Muscle of leg (tissue), 11 donors: Measurements from ENCODE around the gene YDJC. TPM values are rescaled to one million over a fixed set of nuclear protein-coding genes. Genes with fewer than 3 reads are reported as not detected.

Source experiments
- DNase-seq: peaks from one replicate; pipeline ENCODE4 v3.0.0; 2013
- H3K27ac ChIP-seq: one replicate; pipeline ENCODE4 v1.5.1; 2013; ENCODE audit warnings: mild to moderate bottlenecking, low read length, control low read depth
- H3K27me3 ChIP-seq: one replicate; pipeline ENCODE4 v1.6.1; 2013; ENCODE audit warnings: low read length; ENCODE audit not compliant: control insufficient read depth, insufficient read depth
- H3K36me3 ChIP-seq: one replicate; pipeline ENCODE4 v1.6.1; 2013; ENCODE audit warnings: low read length; ENCODE audit not compliant: control insufficient read depth, insufficient read depth
- H3K4me1 ChIP-seq: one replicate; pipeline ENCODE4 v1.6.1; 2013; ENCODE audit warnings: low read length; ENCODE audit not compliant: control insufficient read depth, insufficient read depth
- H3K4me3 ChIP-seq: one replicate; pipeline ENCODE4 v1.5.1; 2013; ENCODE audit warnings: low read length, control low read depth
- H3K9me3 ChIP-seq: replicated peaks from 2 replicates; pipeline ENCODE4 v1.6.1; 2013; ENCODE audit warnings: low read depth, low read length; ENCODE audit not compliant: control insufficient read depth
- WGBS: methylation state at CpG from one replicate; pipeline ENCODE4 v1.1.5; 2013; ENCODE audit warnings: missing lambda C conversion rate; ENCODE audit not compliant: insufficient coverage; 5-methylcytosine and 5-hydroxymethylcytosine counted together
- polyA plus RNA-seq, 8 donors: library from polyadenylated mRNA; unstranded; fragments of 120-200 nt; gene quantifications; one replicate each; pipeline versions ENCODE4 v1.2.1 to v1.2.3, GENCODE V29; 2013; ENCODE audit warnings: inconsistent platforms in 1 of 8, low replicate concordance in 1 of 8; ENCODE audit not compliant: insufficient read length in 8 of 8, insufficient read depth in 1 of 8
- total RNA-seq: library from RNA; stranded (reverse); fragments of 120-200 nt; gene quantifications from one replicate; pipeline ENCODE4 v1.2.4, GENCODE V29; 2013

YDJC gene
- total and polyA plus RNA-seq, 9 donors, result 4.2 to 8.5 (median 5.3) TPM

GRCh38 chr22:21579474-21579851, 50.4 kb downstream of the YDJC start:
- peaks cover 11% of the 10 kb centered on the region for H3K36me3 ChIP-seq
- H3K4me3 ChIP-seq, result no peak overlapping the region
- WGBS, result 56% methylated on average over 1 of the region's 6 CpGs
- H3K9me3 ChIP-seq, result no peaks in the 10 kb centered on the region
- H3K27ac ChIP-seq, result no peak overlapping the region
- no peaks in the 10 kb centered on the region for H3K27me3 ChIP-seq
- peaks cover 5% of the 10 kb centered on the region for H3K4me1 ChIP-seq
- no peak for DNase-seq

Other genes with a start within 250 kb of the YDJC start
- gene RIMBP3B, start 246.3 kb downstream of the YDJC start, total RNA-seq, result 0.18 TPM
- not detected for gene RIMBP3B, start 246.3 kb downstream of the YDJC start, polyA plus RNA-seq
- 4.2 TPM for gene HIC2, start 212.7 kb downstream of the YDJC start, total RNA-seq
- gene HIC2, start 212.7 kb downstream of the YDJC start, polyA plus RNA-seq, result 1 to 10 TPM; 4.5 to 9.6 (median 5.8) TPM
- gene TMEM191C, start 162.6 kb downstream of the YDJC start, total RNA-seq, result 0.40 TPM
- 1 to 10 TPM in 3 of 8 donors, under 1 TPM in 5; 0.39 to 1.5 (median 0.85) TPM for gene TMEM191C, start 162.6 kb downstream of the YDJC start, polyA plus RNA-seq
- 0.40 TPM for gene RIMBP3C, start 78.6 kb downstream of the YDJC start, total RNA-seq
- 1 to 10 TPM in 1 of 8 donors, under 1 TPM in 7; 0.49 to 1.3 (median 0.66) TPM for gene RIMBP3C, start 78.6 kb downstream of the YDJC start, polyA plus RNA-seq
- 28.2 TPM for gene UBE2L3, start 62.3 kb downstream of the YDJC start, total RNA-seq
- 10 to 100 TPM; 38.1 to 46.2 (median 42.2) TPM for gene UBE2L3, start 62.3 kb downstream of the YDJC start, polyA plus RNA-seq
- gene CCDC116, start 2.7 kb upstream of the YDJC start, total RNA-seq, result 0.27 TPM
- gene CCDC116, start 2.7 kb upstream of the YDJC start, polyA plus RNA-seq, result under 1 TPM; 0.09 to 0.53 (median 0.34) TPM
- gene SDF2L1, start 12.3 kb upstream of the YDJC start, total RNA-seq, result 5.5 TPM
- gene SDF2L1, start 12.3 kb upstream of the YDJC start, polyA plus RNA-seq, result 10 to 100 TPM in 6 of 8 donors, 1 to 10 TPM in 2; 7.2 to 16.1 (median 10.5) TPM
- gene PPIL2, start 36.0 kb upstream of the YDJC start, total RNA-seq, result 18.4 TPM
- 10 to 100 TPM; 27.1 to 32.8 (median 30.0) TPM for gene PPIL2, start 36.0 kb upstream of the YDJC start, polyA plus RNA-seq
- gene YPEL1, start 105.8 kb upstream of the YDJC start, total RNA-seq, result 18.8 TPM
- 10 to 100 TPM; 12.1 to 20.7 (median 17.2) TPM for gene YPEL1, start 105.8 kb upstream of the YDJC start, polyA plus RNA-seq
- gene MAPK1, start 237.6 kb upstream of the YDJC start, total RNA-seq, result 92.8 TPM
- gene MAPK1, start 237.6 kb upstream of the YDJC start, polyA plus RNA-seq, result 100 to 1,000 TPM in 6 of 8 donors, 10 to 100 TPM in 2; 92.0 to 126 (median 113) TPM